ENCODE results near the gene VWA7. TPM values are rescaled to one million over a fixed set of nuclear protein-coding genes. Genes with fewer than 3 reads are reported as not detected.

VWA7 gene
- total RNA-seq, 1 donor from 2014 or later, result not detected

DNA sequence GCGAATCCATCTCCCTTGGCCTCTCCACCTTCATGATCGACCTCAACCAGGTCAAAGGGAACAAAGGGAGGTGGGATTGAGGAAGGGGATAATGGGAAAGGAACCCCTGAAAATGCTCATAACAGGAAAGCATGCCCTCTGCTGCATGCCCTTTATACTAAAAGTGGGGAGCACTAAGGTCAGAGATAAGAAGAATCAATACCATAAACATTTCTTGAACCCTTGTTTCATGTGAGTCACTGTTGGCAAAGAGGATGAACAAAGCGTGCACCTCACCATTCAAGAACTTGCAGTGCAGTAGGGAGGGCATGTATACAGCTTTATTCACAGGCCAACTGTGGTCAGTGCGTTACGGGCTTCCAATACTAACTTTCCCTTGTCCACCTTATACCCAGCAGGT is 16.3 kb downstream of the VWA7 start:
- no peak for DNase-seq (ENCODE audit: low read depth)

DNA sequence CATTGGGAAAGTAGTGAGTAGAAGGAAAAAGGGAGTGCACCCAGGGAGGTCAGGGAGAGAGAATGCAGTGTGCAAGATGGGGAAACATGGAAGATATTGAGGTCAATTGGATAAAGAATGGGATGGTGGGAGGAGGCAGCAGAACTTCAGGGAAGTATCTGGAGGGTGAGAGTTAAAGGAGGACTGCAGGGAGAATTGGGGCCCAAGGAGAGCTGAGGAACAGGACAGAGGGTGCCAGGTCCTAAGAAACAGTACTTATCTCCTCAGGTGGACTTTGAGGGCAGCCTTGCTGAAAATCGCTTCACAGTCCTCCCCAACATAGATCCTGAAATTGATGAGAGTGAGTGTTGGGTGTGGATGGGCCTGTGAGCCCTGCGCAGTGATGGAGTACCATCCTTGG is 18.8 kb downstream of the VWA7 start:
- no peak for DNase-seq (ENCODE audit: low read depth)

DNA sequence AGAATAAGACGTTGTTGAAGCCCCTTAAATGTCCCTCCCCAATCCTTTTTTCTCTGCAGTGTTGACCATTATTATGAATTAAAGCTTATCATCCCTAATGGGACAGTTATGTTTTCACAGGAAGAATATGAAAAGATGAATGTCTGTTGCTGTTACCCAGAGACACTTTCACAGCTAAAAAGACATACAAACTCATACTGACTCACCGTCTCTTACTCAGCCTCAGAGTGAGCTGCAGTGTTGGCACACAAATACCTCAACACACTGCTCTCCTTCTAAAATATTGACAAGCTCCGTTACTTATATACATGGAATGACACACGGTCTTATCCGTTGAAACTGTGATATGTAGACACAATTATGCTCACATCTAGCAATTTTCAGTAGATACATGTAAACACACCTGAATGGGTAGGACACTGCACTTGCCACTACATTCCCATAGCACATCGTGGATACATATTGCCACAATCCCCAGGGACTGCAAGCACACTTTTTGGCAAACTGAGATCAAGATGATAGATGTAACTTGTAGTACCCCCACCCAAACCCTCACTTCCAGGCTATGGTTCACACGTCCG is 24.3 kb downstream of the VWA7 start:
- DNase-seq (ENCODE audit: low read depth), result no peak

DNA sequence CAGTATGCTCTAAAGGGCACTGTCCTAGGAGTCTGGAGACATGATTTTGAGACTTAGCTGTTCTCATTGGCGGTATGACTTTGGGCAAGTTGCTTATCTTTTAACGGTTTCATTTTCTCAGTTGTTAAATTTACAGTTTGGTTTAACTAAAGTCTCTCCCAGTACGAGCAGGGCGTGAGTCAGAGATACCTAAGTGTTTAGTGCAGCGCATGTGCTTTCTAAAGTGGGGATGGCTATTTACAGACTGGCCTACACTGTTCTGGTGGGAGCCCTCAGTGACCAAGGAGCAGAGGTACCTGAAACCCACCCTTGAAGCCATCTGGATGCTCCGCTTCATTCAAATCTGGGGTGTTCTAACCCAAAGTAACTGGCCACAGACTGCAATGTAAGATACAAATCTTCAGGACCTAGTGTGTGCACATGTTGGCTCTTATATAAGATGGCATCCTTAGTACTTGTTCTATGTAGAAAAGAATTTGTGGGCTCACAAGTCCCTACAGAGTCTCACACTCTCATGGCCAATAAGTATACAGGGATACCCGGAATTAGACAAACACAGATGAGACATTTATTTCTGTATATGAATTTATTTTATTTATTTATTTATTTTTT is 26.6 kb downstream of the VWA7 start:
- DNase-seq (ENCODE audit: low read depth), result no peak

DNA sequence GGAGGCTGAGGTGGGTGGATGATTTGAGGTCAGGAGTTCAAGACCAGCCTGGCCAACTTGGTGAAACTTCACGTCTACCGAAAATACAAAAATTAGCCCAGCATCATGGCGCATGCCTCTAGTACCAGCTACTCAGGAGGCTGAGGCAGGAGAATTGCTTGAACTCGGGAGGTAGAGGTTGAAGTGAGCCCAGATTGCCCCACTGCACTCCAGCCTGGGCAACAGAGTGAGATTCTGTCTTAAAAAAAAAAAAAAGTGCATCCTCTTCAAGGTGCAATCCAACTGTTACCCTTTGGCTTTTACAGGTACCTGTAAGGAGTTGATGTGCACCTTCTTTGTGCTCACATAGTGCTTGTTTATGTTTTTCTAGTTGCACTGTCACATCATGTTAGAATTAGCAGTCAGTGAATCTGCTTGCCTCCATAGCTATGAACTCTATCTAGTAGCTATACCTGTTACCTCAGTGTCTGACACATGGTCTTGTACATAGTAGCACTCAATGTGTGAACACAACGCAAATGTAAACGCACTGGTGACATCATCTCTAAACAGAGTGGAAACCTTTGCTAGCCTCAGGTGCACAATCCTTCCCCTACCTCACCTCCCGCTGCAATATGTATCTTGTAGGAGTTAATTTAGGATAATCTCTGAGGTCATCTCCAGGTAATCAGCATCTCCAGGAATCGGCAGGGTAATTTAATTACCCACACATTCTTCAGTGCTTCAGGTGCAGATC is 27.7 kb downstream of the VWA7 start:
- DNase-seq (ENCODE audit: low read depth), result no peak

DNA sequence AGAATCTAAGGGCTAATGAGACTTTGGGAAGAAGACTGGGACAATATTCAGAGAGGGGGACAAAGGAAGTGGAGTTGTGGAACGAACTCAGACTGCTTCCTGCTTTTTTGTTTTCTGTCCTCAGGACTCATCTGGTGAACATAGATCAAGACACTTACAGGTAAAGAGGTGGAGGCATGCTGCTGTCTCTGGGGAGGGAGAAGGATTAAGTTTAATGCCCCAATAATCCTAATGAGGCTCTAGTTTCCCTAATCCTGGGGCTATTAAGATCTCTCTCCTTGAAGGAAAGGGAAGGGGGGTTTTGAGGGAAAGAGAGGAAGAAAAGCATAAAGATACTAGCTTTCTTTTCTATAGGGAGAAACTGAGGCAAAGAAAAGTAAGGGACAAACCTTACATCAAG is 32.7 kb downstream of the VWA7 start:
- no peak for DNase-seq (ENCODE audit: low read depth)

DNA sequence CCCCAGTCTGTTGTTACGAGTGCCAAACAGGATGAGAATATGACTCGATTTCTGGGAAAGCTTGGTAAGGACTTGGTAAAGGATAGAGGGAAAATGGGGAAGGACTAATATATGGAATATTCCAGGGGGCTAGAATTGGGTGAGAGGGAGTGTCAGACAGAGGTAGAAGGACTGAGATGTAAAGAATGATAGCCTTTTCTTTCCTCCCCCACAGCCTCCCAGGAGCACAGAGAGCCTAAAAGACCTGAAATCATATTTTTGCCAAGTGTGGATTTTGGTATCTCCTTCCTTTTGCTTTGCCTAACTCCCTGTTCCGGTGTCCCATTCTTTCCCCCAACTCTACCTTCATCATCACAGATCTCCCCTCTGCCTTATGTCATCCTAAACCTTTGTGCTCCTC is 34.2 kb downstream of the VWA7 start:
- DNase-seq (ENCODE audit: low read depth), result no peak

DNA sequence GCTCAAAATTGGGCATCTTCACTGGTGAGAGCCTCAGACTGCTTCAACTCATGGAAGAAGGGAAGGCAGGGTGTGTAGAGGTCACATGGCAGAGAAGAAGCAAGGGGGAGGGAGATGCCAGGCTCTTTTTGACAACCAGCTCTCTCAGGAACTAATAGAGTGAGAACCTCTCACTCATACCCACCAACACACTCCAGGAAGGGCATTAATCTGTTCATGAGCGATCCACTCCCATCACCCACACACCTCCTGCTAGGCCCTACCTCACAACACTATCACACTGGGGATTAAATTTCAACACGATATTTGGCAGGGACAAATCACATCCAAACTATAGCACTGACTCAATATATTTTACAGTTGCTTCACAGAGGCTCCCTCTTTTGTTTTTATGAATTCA is 35.3 kb downstream of the VWA7 start:
- DNase-seq (ENCODE audit: low read depth), result no peak

DNA sequence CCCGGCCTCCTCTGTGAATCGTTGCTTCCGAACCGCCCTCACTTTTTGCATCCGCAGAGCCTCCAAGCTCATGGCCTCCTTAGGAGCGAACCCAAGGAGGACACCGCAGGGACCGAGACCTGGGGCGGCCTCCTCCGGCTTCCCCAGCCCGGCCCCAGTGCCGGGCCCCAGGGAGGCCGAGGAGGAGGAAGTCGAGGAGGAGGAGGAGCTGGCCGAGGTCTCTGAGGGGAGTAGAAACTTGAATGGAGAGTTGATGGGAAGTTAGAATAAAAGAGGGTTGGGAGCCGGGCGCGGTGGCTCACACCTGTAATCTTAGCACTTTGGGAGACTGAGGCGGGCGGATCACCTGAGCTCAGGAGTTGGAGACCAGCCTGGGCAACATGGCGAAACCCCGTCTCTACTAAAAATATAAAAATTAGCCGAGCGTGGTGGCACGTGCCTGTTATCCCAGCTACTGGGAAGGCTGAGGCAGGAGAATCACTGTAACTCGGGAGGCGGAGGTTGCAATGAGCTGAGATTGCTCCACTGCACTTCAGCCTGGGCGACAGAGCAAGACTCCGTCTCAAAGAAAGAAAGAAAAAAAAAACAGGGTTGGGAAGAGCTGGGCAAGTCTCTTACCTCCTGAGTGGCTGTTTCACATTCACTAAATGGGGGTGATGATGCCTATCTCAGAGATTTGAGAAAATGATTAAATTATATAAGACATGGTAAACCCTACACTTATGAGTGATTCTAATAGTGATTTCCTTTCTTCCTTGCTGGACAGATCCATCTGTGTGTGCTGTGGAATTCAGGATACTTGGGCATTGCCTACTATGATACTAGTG is 36.5 kb downstream of the VWA7 start:
- DNase-seq (ENCODE audit: low read depth), result no peak

DNA sequence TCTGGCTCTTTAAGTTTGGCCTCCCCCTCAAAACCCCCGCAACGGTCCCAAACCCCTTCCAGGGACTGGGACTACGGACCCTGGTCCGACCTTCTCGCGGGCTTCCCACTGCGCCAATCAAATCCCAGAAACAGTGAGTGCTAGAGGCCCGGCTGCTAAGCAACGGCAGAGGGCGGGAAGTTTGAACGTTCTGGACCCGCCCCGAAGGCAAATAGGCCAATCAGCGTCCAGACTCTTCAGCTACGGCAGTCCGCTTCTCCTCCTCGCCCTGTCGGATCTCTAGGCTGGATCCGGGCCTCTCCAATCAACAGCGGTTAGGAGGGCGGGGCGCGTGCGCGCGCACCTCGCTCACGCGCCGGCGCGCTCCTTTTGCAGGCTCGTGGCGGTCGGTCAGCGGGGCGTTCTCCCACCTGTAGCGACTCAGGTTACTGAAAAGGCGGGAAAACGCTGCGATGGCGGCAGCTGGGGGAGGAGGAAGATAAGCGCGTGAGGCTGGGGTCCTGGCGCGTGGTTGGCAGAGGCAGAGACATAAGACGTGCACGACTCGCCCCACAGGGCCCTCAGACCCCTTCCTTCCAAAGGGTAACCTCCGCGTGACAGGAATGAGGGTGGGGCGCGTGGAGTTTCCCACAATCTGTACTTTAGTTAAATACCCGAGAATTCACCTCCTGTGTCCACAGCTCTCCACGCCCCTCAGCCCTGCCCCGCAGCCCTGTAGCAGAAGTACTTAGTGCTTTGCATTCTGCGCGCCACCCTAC is 37.3 kb downstream of the VWA7 start, which contains the start of gene MSH5:
MSH5 (plus strand) TSS at position 367 of the 758 bp plus-strand sequence. CDS start 462 bp downstream, outside the sequence.
- peak; percentile 99 for DNase-seq (ENCODE audit: low read depth)

DNA sequence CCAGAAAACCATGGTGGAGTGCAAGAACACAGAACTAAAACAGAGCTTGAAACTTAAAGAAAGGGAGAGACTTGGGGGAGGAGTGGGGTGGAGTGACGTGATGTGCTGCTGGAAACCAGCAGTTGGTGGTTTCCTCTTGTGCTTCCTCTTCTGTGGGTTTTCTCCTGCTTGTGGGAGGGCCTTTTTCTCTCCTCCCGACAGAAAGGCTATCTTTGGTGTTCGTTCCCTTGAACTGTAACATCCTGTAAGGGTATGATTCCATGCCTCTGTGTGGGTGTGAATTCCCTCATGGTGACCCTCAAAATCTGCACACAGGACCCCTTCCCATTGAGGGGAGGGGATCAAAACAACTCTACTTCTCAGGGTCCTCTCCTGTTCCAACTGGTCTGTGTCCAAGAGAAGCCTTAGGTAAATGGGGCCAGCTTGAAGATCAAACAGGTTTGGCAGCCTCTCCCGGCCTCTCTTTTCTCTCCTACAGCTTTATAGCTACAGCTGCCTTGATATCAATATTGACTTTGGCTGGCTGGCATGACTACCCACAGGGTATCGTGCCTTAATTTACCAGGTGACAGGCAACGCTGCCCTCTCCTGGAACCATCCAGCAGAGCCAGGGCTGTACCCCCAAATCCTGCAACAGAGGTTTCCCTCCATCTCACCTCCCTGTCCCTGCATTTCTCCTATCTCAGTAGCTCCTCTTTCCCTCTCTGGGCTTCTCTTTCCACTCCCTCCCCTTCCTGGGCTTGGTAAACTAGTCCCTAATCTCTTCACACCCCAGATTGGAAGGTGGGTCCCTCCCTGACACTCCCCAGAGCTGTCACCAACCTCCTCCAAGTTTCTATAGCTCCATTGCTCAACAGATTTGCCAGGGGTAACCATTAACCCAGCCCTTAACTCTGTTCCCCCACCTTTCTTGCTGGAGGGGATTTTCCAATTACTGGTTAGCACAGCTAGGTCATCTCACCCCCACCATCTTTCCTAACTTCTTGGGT is 38.8 kb downstream of the VWA7 start:
- peak; percentile 62 for DNase-seq (ENCODE audit: low read depth)

DNA sequence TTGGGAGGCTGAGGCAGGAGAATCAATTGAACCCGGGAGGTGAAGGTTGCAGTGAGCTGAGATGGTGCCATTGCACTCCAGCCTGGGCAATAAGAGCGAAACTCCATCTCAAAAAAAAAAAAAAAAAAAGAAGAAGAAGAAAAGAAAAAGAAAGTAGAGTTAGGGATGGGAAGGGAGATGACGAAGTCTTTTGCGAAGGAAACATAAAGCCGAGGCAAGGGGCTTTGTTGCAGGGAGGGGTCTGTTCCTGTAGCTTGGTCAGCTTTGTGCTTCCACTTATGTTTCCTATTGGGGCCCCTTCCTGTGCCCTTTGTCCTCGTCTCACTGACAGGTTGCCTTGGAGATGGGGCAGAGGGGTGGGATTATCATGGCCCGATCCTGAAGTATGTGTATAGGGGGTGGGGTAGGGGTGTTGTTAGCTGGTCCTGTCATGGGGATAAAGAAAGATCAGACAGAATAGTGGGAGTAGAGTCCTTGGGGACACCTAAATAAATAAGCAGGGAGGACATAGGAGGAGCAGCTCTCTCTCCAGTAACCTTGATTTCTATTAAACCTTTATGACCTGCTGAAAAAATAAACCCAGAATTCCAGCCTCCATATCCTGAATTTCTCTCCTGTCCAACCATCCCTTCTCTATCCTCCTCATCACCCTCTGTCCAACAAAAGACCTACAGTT is 39.7 kb downstream of the VWA7 start:
- DNase-seq (ENCODE audit: low read depth), result no peak

DNA sequence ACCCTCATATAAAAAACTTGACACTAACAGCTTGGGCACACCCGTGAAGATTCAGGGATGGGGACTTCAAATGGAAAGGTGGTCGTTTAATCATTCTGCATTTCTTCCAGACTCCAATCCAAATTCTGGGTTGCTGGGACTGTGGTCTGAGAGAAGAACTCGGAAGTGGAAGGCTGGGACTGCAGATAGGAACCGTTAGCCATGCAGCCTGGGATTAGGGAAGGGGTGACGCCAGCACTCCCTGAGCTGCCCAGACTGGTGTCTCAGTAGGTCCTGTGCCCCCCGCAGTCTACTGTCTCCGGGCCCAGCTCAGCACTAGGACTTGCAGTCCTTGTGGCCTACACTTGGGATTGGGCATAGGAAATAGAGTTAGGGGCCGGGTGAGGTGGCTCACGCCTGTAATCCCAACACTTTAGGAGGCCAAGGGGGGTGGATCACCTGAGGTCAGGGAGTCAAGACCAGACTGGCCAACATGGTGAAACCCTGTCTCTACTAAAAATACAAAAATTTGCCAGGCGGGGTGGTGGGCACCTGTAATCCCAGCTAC is 40.3 kb downstream of the VWA7 start:
- DNase-seq (ENCODE audit: low read depth), result no peak

DNA sequence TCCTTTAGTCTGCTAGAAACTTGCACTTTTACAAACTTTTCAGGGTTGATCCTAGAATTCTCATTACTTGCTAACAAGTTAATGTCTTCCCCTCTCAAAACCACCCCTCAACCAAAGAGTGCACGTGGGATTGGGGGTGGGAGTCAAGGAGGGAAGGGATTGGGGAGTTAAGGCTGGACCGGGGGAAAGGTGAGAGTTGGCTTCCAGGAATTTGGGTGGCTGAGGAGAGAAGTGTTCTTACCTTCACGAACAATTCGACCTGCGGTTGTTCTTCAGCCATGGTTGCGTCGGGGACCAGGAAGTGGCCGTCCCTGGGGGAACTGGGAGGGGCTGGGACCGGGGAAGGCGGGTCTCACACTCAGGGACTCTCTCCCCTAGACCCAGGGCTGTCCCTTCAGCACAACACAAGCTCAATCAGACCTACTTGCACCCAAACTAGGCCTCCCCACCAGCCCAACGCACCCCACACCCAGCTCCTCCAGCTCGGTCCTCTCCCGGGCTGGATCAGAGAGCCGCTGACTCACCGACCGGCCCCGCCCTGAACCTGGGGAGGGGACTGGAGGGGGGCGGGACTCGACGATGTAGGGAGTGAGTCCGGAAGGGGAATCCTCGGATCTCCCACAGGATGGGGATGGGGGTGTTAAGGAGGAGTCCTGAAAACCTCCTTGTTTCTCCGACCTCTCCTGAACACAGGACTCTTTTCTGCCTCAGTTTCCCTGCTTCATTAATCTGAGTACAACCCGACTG is 40.9 kb downstream of the VWA7 start, which contains the start of gene CLIC1:
CLIC1 (minus strand) TSS at position 510 of the 747 bp plus-strand sequence; CDS start at position 280, 230 bp downstream.
- peak; percentile 85 for DNase-seq (ENCODE audit: low read depth)

DNA sequence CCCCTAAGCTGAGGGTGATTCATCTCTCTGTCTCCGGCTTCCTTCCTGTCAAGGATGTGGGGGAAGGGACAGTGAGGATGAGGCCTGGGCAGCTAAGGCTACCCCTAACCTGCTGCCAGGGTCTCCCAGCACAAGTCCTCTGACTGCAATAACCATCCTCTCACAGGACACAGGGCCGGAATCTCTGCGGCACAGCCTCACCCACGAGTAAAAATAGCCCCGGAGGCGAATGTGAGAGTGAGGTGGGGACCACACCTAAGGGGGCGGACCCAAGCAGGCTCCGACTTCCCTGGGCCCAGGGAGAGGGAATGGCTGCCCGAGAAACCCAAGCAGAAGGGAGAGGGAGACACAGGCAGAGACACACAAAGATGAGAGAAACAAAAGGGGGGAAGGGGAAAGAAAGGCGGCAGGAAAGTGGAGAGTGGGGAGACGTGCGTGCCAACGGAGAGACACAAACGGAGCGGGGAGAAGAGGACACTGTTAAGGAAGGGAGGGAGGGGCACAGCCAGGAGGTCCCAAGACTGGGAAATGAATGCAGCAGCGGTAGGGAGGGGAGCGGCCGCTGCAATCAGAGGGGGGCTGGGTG is 42.2 kb downstream of the VWA7 start:
- DNase-seq (ENCODE audit: low read depth), result peak; percentile 81

DNA sequence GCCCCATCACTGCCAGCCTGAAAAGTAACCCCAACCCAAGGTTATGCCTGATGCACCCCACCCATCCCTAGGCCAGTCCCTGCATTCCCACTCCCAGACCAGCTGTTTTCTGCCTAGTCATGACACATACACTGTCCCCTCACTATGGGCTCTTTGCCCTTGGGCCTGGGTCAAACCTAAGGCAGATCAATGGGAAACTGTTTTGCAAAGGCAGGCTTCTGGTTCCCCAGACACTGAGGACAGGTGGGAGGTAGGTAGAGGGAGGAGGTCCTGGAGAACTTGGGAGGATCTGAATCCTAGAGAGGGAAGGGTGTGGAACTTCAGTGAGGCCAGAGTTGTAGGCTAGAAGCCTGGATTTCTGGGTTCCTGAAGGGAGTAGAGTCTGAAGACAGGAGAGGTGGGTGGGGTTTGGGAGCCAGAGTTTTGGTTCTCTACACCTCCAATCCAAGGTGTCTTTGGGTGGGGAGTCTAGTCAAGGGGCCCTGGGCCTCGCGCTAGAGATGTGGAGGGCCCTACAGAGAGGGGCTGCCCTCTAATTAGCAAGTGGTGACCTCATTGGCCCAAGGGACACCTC is 42.8 kb downstream of the VWA7 start:
- DNase-seq (ENCODE audit: low read depth), result peak; percentile 53

DNA sequence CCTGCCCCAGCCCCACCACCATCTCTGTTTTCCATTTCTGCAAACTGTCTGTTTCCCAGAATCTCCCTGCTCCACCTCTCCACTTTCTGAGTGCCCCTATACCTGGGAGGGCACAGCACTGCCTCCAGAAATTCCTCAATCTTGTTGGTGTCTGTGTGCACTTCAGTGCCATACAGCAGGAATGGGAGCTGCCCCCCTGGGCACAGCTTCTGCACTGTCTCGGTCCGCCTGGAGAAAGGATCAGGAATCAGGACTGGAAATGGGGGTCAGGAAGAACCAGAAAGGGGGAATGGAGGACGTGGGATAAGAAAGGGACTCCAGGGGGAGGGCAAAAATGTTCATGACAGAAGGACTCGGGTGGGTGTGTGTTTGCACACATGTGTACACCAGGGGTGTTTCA is 43.4 kb downstream of the VWA7 start:
- no peak for DNase-seq (ENCODE audit: low read depth)
